KMS-11 (cell line): ENCODE data around the gene SPRY1.

Experiments
- H2AFZ ChIP-seq: fragments of 200-600 bp; sonication (generic); 2 replicates; pipeline ENCODE4 v1.6.1; 2016; ENCODE audit warnings: antibody characterized with exemption, mixed run types, low read depth
- H3K27ac ChIP-seq: fragments of 200-600 bp; sonication (generic); 2 replicates; pipeline ENCODE4 v1.6.1; 2016; ENCODE audit warnings: mild to moderate bottlenecking, mixed run types
- H3K27me3 ChIP-seq: fragments of 200-600 bp; sonication (generic); 2 replicates; pipeline ENCODE4 v1.6.1; 2017; ENCODE audit warnings: mild to moderate bottlenecking, low read depth, mixed run types, moderate library complexity; ENCODE audit not compliant: insufficient read depth
- H3K36me3 ChIP-seq: fragments of 200-600 bp; sonication (generic); 2 replicates; pipeline ENCODE4 v1.6.1; 2017; ENCODE audit warnings: mild to moderate bottlenecking, mixed run types; ENCODE audit not compliant: insufficient read depth
- H3K4me1 ChIP-seq: fragments of 200-600 bp; sonication (generic); 2 replicates; pipeline ENCODE4 v1.6.1; 2016; ENCODE audit warnings: mild to moderate bottlenecking, low read depth, mixed run types; ENCODE audit not compliant: poor library complexity, severe bottlenecking
- H3K4me2 ChIP-seq: fragments of 200-600 bp; sonication (generic); 2 replicates; pipeline ENCODE4 v1.7.0; 2016; ENCODE audit warnings: mild to moderate bottlenecking, mixed run types
- H3K4me3 ChIP-seq: fragments of 200-600 bp; sonication (generic); IDR thresholded peaks from 2 replicates; pipeline ENCODE4 v1.6.1; 2017; ENCODE audit warnings: low read depth, low read length, mixed read lengths; ENCODE audit not compliant: insufficient read depth
- H3K79me2 ChIP-seq: fragments of 200-600 bp; sonication (generic); 2 replicates; pipeline ENCODE4 v1.6.1; 2016; ENCODE audit warnings: low read depth, mixed run types; ENCODE audit not compliant: insufficient read depth
- H3K9ac ChIP-seq: fragments of 200-600 bp; sonication (generic); 2 replicates; pipeline ENCODE4 v1.6.1; 2016; ENCODE audit warnings: mild to moderate bottlenecking, mixed run types
- H4K20me1 ChIP-seq: fragments of 200-600 bp; sonication (generic); 2 replicates; pipeline ENCODE4 v1.6.1; 2016; ENCODE audit warnings: mild to moderate bottlenecking, mixed run types; ENCODE audit not compliant: insufficient read depth
- CTCF ChIP-seq: fragments of 200-600 bp; sonication (generic); conservative IDR thresholded peaks from 2 replicates; pipeline ENCODE4 v1.6.1; 2017; ENCODE audit warnings: low read depth, mild to moderate bottlenecking, antibody characterized with exemption, low read length, moderate library complexity, mixed read lengths

The SPRY1 gene

GRCh38 chr4:123401271-123402120 is 4.9 kb downstream of the SPRY1 start:
- Histone ChIP-seq H3K4me2 (peak overlapping the region; percentile 81), H3K4me3 (no peak overlapping the region)

GRCh38 chr4:123402121-123402465 is 5.5 kb downstream of the SPRY1 start:
- H3K9ac ChIP-seq = no peak overlapping the region
- no peaks in the 10 kb centered on the region for H3K27me3 ChIP-seq
- peak overlapping the region; percentile 81; the same call in 1 of the 2 replicates for H3K4me2 ChIP-seq
- no peak for TF ChIP-seq CTCF
- no peak overlapping the region for H3K4me3 ChIP-seq
- H3K27ac ChIP-seq = no peak overlapping the region
- peaks cover 58% of the 10 kb centered on the region for H3K79me2 ChIP-seq
- no peaks in the 10 kb centered on the region for H4K20me1 ChIP-seq
- no peak overlapping the region for H2AFZ ChIP-seq
- peaks cover 9% of the 10 kb centered on the region; the same call in 1 of the 2 replicates for H3K36me3 ChIP-seq
- H3K4me1 ChIP-seq = peaks cover 30% of the 10 kb centered on the region

More at GRCh38 chr4:123401271-123402120, 4.9 kb downstream of the SPRY1 start:
- Histone ChIP-seq H3K27ac (no peak overlapping the region; the same call in 1 of the 2 replicates), H3K79me2 (peaks cover 58% of the 10 kb centered on the region), H3K36me3 (peaks cover 9% of the 10 kb centered on the region; the same call in 1 of the 2 replicates), H2AFZ (no peak overlapping the region), H3K9ac (no peak overlapping the region), H4K20me1 (no peaks in the 10 kb centered on the region), H3K4me1 (peaks cover 29% of the 10 kb centered on the region), H3K27me3 (no peaks in the 10 kb centered on the region)
- TF ChIP-seq CTCF = no peak

GRCh38 chr4:123403080-123403604 is 6.5 kb downstream of the SPRY1 start:
- H4K20me1 ChIP-seq = no peaks in the 10 kb centered on the region
- TF ChIP-seq CTCF = no peak
- H3K4me2 ChIP-seq = no peak overlapping the region
- H3K27ac ChIP-seq = no peak overlapping the region
- H2AFZ ChIP-seq = no peak overlapping the region
- H3K79me2 ChIP-seq = peaks cover 58% of the 10 kb centered on the region
- peaks cover 38% of the 10 kb centered on the region for H3K4me1 ChIP-seq
- no peak overlapping the region for H3K9ac ChIP-seq
- H3K36me3 ChIP-seq = peaks cover 9% of the 10 kb centered on the region; the same call in 1 of the 2 replicates
- H3K27me3 ChIP-seq = no peaks in the 10 kb centered on the region
- H3K4me3 ChIP-seq = no peak overlapping the region

GRCh38 chr4:123404533-123404932 is 7.9 kb downstream of the SPRY1 start:
- H3K4me2 ChIP-seq = no peak overlapping the region
- peaks cover 52% of the 10 kb centered on the region for H3K4me1 ChIP-seq
- no peak overlapping the region for H3K4me3 ChIP-seq
- H3K27ac ChIP-seq = no peak overlapping the region
- TF ChIP-seq CTCF = no peak
- peaks cover 53% of the 10 kb centered on the region for H3K79me2 ChIP-seq
- H3K27me3 ChIP-seq = no peaks in the 10 kb centered on the region
- H3K36me3 ChIP-seq = peaks cover 9% of the 10 kb centered on the region; the same call in 1 of the 2 replicates
- no peaks in the 10 kb centered on the region for H4K20me1 ChIP-seq
- no peak overlapping the region for H3K9ac ChIP-seq
- no peak overlapping the region for H2AFZ ChIP-seq
